HTERT RPE-1 (cell line): ENCODE data around the gene PYGM.
"Not testable (repeated sequence)": the region's sequence is repeated elsewhere in the genome, so short reads cannot be mapped to it uniquely, and the experiment has no call there.

ENCODE experiments used
- in situ Hi-C: fragments of 300-500 bp; cut with MboI; formaldehyde crosslinking; loops from 4 replicates; pipeline ENCODE4 v1.14.3; 2020; ENCODE audit warnings: low sequenced_read_pairs

Gene PYGM

DNA sequence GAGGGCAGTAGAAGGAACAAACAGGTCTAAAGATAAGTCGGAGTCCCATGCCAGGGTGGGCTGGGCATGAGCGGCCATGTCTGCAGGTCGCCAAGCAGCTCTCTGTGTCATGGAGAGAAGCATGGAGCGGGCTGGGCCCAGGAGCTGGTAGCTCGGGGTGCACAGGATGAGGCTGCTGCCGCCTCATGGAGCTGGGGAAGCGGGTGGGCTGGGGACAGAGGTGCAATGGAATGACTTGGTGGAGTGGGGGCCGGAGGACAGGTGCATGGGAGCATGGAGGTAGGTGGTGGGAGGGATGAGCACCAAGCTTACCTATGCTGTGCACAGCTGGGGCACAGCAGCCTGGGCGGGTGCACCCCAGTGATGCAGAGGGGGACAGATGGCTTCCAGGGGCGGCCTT is 40.4 kb downstream of the PYGM start:
- in situ Hi-C loops: no loop called here

DNA sequence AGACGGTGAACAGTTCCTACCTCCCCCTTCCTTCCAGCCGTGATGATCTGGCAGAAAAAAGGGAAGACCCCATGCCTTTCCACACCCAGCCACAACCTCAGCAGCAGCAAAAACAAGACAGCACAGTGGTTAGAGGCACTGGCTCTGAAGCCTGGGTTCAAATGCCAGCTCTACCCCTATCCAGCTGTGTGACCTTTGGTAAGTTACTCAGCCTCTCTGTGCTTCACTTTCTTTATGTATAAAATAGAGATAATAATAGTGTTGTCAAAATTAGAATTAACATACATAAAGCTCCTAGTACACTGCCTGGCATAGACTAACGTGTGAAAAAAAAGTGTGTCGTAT is 41.0 kb downstream of the PYGM start:
- in situ Hi-C loops: no loop called here

DNA sequence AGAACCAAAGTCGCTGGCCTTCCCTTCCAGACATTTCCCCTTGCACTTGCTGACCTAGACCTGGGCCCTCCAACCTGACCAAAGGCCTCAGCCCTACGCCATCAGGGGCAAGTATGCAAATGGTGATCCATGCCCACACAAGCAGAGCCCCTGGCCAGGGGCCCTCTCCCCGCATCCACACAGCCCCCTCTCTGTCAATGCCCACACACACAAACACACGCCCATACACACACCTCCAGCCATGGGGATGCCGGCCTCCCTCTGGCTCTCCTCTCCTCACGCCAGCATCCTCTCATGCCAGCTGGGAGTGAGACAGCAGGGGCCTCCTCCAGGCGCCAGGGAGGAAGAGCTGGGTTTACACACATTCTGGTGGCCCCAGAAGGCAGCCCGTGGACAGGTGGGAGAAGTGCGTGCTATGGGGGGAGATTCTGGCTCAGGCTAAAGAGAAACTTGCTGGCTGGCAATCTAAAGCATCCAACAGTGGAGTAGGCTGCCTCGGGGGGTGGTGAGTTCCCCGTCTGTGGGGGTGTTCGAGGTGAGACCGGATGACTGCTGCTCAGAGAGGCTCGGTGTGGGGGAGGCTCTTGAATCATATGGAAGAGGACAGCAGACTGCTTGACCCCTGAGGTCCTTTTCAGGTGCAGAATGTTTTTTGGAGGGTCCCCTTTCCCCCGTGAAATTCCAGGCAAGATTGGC is 41.5 kb downstream of the PYGM start:
- in situ Hi-C loops: no loop called here

- in situ Hi-C loops: no loop called here
Observed at GRCh38 chr11:64717268-64717578, 42.6 kb downstream of the PYGM start.

DNA sequence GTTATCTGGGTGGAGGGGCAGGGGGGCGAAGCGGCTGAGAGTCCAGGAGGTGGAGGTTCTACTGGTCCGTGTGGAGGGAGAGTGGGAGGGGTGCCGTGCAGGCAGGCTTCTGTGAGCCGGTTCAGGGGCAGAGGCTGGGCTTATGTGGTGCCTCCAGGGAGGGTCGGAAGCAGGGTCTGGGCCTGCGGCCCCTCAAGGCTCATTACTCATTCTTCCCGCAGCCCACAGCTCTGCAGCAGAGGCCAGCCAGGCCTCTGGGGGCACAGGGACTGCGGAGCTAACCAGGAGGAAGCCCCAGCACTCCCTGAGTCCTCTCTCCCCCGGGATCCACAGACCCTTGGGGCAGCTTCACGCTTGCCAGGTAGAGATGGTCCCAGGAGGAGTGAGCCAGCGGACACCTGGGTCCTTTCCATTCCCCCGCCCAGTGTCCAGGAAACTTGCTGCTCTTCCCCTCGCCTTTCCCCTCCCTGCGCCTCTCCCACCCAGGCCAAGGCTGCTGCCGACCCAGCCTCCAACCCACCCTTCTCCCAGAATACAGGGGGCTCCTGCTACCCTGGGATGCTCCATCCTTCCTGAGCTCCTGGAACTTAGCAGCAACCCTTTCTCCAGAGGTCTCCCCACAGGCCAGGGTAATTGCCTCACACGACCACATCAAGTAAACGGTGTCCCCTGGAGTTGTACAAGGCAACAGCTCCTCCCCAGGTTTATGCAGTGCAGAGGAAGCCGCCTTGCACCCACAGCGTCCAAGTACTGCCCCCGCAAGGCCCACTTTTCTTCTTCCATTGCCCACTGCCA is 43.1 kb downstream of the PYGM start:
- in situ Hi-C loops: no loop called here

GRCh38 chr11:64715756-64716472 is 43.9 kb downstream of the PYGM start:
- in situ Hi-C loops: no loop called here

- in situ Hi-C loops: no loop called here
Observed at GRCh38 chr11:64715110-64715509, 44.7 kb downstream of the PYGM start.

DNA sequence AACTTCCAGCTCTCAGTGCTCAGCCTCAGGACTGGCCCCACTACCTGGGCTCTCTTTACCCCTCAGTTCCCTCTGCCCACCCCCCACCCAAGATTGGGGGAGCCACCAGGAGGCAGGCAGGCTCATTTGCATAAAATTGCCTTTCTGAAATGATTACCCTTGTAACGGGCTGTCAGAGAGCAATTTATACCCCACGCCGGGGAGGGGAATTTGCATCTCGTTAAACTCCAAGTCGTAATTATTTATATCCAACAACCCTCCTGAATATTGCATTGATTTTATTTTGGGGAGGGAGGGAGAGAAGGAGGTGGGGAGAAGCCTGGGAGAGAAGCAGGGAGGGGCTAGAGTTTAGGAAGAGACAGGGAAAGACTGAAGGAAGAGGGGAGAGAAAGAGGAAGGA is 45.1 kb downstream of the PYGM start:
- in situ Hi-C loops: no loop called here

GRCh38 chr11:64713781-64714363 is 45.9 kb downstream of the PYGM start:
- in situ Hi-C loops: no loop called here

- in situ Hi-C loops: no loop called here
Observed at GRCh38 chr11:64713016-64713707, 46.6 kb downstream of the PYGM start.

DNA sequence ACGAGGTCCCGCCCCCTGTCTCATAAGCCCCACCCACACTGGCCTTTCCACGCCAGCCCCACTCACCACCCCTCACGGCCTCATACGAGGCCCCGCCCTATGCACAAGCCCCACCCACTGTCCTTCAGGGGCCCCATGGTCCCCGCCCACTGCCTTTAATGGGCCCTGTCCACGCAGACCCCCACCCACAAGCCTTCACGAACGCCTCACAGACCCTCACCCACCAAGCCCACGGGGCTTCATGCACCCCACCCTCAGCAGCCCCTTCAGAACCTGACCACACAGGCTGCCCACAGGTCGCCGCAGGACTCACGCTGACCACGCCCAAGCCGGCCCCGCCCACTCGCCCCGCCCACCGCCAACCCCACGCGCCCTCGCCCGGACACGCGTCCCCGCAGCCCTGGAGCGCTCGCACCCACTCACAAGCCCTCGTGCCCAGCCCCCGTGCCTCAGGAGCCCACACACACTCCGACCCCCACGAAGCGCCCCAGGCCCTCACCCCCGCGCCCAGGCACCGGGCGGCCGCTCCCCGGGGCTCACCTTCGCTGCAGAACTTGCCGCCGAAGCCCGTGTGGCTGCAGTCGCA is 47.3 kb downstream of the PYGM start:
- in situ Hi-C loops: no loop called here

GRCh38 chr11:64711956-64712362 is 47.8 kb downstream of the PYGM start:
- in situ Hi-C loops: no loop called here

DNA sequence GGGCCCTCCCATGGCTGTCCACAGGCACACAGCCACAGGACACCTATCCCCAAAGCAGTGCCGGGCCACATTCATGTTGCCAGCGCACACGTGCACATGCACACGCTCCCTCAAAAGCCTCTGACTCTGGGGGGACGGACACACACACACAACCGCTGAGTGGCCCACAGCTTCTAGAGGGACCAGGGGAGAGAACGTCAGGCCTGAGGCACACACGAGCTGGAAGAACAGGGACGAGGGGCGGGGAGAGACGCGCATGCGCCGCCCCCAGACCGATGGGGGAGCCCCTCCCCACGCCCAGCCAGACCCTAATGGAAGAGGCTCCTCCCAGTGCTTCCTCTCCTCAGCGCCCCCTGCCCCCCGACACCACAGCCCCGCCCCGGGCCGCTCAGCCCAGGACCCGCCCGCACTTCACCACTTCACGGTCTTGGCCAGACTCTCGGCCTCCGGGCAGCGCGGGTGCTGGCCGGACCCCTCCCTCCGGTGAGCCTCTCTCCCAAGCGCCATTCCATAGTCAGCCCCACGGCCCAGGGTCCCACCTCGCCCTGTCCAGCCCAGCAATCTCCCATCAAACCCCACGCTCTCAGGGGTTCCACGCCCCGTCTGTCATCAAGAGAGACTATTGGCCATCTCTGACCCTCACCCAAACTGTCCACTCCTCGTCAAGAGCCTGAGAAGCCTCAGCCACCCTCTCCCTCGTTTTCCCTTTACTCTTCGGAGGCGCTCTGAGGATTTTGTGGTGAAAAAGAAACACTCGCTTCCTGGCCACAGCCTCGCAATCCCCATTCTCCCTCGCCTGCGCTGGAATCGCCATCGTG is 48.4 kb downstream of the PYGM start:
- in situ Hi-C loops: no loop called here

DNA sequence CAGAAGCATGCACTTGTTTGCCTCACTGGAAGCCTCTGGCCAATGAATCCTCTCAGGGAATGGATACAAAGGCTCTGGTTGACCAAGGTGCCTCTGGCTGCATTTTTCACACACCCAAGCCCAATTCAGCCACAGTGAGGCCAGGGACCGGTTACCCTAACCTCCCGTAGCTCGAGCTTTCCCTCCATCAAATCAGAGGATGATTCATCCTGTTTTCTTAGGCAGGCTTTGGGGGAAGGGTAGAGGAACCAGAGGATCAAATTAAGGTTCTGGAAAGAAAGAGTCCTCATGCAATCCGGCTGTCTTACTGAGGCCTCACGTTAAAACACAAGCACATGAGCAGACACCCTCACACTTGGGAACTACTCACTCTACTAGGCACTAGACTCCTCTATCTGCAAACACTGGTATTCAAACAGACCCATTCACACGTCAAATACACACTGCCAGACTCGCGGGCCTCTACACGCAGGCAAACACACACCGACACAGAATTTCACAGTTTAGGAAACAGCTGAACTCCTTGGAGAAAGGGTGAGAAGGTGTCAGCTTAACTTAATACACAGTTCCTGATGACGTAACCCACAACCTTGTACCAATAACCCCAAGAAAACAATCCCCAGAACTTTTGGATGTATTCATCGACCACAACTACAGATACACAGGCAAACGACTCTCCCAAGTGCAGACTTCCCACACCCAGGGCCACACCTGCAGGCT is 49.2 kb downstream of the PYGM start:
- in situ Hi-C loops: no loop called here

DNA sequence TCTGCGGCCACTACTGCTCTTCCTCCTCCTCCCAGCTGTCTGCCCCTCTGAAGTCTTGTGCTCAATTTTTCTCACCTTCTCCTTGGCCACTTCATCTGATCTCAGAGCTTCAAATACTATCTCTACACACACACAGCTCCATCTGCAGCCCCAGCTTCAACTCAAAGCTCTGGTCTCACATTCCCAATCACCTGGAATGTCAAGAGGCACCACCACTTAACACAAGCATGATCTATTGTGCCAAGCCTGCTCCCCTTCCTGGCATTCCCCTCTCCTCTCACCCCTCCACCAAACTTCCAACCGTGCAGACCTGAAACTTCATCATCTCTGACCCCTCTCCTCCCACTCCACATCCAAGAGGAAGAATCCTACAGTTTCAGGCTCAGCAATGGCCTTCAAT is 54.3 kb downstream of the PYGM start:
- in situ Hi-C loops: no loop called here

DNA sequence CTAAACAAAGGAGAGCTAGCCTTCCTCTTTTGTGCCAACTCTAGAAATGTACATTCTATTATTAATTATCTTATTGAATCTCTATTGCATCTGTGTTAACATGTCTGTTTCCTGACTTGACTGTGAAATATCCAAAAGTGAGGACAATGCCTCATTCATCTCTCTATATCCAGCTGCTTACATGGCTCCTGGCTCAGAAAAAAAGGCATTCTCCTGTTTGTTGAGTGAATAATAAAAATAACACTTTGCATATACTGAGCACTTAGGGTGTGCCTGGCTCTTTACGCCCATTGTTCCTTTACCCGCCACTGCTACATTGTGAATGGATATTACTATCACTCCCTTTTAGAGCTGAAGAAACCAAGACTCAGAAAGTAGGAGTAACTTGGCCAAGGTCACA is 56.7 kb downstream of the PYGM start:
- in situ Hi-C loops: no loop called here

GRCh38 chr11:64701956-64702355 is 57.8 kb downstream of the PYGM start:
- in situ Hi-C loops: not testable (repeated sequence)

DNA sequence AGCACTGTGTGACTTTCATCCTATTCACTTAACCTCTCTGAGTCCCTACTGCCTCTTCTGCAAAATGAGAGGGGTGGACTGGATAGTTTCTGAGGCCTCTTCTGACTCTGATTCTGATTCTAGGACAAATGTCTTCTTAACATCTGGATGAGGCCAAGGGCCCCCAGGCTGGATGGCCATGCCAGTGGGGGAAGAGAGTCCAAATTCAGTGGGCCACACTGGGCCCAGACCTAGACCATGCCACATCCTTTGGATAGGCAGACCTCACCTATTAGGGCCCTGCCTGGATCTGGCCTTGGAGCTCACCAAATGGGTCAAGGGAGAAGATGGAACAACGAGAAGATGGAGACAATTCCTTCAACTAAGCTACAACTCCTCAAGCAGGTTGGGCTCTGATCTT is 61.3 kb downstream of the PYGM start:
- in situ Hi-C loops: no loop called here

DNA sequence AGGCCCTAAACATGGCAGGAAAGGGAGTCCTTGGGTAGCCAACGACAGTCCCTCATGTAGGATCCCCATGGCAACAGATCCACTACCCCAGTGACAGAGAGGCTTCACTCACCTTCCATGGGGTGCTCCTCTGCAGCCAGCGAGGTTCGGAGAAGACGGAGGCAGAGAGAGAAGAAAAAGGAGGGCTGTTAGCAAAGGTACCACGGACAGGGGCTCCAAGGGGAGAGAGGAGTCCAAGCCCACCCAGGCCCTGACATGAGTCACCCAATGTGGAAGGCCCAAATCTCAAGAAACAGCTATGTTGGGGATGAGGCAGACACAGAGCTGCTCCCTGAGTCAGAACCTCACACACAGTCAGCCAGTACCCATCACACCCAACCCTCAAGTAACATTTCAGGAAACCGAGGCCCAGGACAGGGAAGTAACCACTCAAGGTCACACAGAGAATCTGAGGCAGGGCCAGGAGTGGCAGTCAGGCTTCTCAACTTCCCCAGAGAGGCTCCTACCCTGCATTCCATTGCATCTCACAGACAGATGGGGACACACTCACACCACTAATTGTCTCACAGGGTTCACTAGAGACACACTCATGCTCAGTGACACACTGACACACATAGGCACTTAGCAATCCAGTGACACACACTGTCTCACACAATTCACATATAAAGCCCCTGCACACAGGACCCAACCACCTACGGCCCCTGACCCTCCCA is 62.0 kb downstream of the PYGM start:
- in situ Hi-C loops: no loop called here
